Liver (tissue), 3 donors: ENCODE data around the gene SPRYD7.

ENCODE experiments used
- EGR1 ChIP-seq, 2 donors: IDR thresholded peaks; 2 replicates each; pipeline ENCODE4 v1.6.1; 2016 to 2018; ENCODE audit warnings: antibody characterized with exemption in 2 of 2, low read depth in 2 of 2
- GABPA ChIP-seq, 2 donors: IDR thresholded peaks in 1 of 2; conservative IDR thresholded peaks in 1 of 2; 2 replicates each; pipeline ENCODE4 v1.6.1; 2016; ENCODE audit warnings: antibody characterized with exemption in 2 of 2, mild to moderate bottlenecking in 1 of 2, moderate library complexity in 1 of 2
- HNF4A ChIP-seq, 2 donors: conservative IDR thresholded peaks; 2 replicates each; pipeline ENCODE4 v1.6.1; 2016; ENCODE audit warnings: antibody characterized with exemption in 2 of 2, mild to moderate bottlenecking in 2 of 2
- JUND ChIP-seq, 2 donors: IDR thresholded peaks; 2 replicates each; pipeline ENCODE4 v1.6.1; 2016; ENCODE audit warnings: antibody characterized with exemption in 2 of 2
- MAX ChIP-seq: IDR thresholded peaks from 2 replicates; pipeline ENCODE4 v1.6.1; 2016; ENCODE audit warnings: antibody characterized with exemption
- RAD21 ChIP-seq, 2 donors: IDR thresholded peaks; 2 replicates each; pipeline ENCODE4 v1.6.1; 2016; ENCODE audit warnings: antibody characterized with exemption in 2 of 2, mild to moderate bottlenecking in 2 of 2
- SP1 ChIP-seq: IDR thresholded peaks from 2 replicates; pipeline ENCODE4 v1.6.1; 2018; ENCODE audit warnings: antibody characterized with exemption, mild to moderate bottlenecking
- TAF1 ChIP-seq: conservative IDR thresholded peaks from 2 replicates; pipeline ENCODE4 v1.6.1; 2016; ENCODE audit warnings: antibody characterized with exemption, mild to moderate bottlenecking
- YY1 ChIP-seq: IDR thresholded peaks from 2 replicates; pipeline ENCODE4 v1.6.1; 2016; ENCODE audit warnings: antibody characterized with exemption, mild to moderate bottlenecking
- TF ChIP-seq, protein P1 (sequence below): fragments of 150-350 bp; IDR thresholded peaks from 2 replicates; pipeline ENCODE4 v1.5.1; 2017; ENCODE audit warnings: improper control_type of control experiment, low read depth, low read length; ENCODE audit not compliant: missing input control
- TF ChIP-seq, protein P2 (sequence below): IDR thresholded peaks from 2 replicates; pipeline ENCODE4 v1.6.1; 2016; ENCODE audit warnings: antibody characterized with exemption
- TF ChIP-seq, protein P3 (sequence below): IDR thresholded peaks from 2 replicates; pipeline ENCODE4 v1.6.1; 2016; ENCODE audit warnings: antibody characterized with exemption, mild to moderate bottlenecking
- donor health status: healthy.
- donor health status: healthy.

DNA sequence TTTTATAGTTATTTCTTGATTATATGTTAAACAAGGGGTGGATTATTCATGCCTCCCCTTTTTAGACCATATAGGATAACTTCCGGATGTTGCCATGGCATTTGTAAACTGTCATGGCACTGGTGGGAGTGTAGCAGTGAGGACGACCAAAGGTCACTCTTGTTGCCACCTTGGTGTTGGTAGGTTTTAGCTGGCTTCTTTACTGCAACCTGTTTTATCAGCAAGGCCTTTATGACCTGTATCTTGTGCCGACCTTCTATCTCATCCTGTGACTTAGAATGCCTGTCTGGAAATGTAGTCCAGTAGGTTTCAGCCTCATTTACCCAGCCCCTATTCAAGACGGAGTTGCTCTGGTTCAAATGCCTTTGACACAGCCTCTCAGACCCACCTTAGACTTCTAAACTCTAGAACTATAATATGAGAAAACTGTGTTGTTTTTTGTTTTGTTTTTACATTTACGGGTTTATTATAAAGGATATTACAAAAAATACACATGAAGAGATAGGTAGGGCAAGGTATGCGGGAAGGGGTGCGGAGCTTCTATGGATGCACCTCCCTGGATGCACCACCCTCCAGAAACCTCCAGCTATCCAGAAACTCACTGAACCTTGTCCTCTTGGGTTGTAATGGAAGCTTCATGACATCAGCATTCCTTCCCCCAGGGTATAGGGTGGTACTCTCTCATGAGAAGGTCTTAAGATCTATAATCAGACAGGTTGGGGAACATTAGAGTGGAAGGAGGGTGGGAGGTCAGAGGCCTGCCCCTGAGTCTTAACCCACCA is 15.8 kb upstream of the SPRYD7 start:
- TF ChIP-seq, protein P1, sequence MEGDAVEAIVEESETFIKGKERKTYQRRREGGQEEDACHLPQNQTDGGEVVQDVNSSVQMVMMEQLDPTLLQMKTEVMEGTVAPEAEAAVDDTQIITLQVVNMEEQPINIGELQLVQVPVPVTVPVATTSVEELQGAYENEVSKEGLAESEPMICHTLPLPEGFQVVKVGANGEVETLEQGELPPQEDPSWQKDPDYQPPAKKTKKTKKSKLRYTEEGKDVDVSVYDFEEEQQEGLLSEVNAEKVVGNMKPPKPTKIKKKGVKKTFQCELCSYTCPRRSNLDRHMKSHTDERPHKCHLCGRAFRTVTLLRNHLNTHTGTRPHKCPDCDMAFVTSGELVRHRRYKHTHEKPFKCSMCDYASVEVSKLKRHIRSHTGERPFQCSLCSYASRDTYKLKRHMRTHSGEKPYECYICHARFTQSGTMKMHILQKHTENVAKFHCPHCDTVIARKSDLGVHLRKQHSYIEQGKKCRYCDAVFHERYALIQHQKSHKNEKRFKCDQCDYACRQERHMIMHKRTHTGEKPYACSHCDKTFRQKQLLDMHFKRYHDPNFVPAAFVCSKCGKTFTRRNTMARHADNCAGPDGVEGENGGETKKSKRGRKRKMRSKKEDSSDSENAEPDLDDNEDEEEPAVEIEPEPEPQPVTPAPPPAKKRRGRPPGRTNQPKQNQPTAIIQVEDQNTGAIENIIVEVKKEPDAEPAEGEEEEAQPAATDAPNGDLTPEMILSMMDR, result no peak
- TF ChIP-seq MAX (no peak), EGR1 (IDR thresholded peaks at IDR 0.05; ENCODE audit: low read depth in 2 of 2) (no peak), HNF4A (conservative IDR thresholded peaks at IDR 0.05) (no peak), RAD21 (IDR thresholded peaks at IDR 0.05) (no peak), SP1 (no peak), YY1 (no peak), GABPA (IDR thresholded peaks at IDR 0.05 in 1 of 2, conservative IDR thresholded peaks at IDR 0.05 in 1 of 2) (no peak), TAF1 (no peak), JUND (IDR thresholded peaks at IDR 0.05) (no peak)
- TF ChIP-seq, protein P2, sequence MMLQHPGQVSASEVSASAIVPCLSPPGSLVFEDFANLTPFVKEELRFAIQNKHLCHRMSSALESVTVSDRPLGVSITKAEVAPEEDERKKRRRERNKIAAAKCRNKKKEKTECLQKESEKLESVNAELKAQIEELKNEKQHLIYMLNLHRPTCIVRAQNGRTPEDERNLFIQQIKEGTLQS, result no peak
- TF ChIP-seq, protein P3, sequence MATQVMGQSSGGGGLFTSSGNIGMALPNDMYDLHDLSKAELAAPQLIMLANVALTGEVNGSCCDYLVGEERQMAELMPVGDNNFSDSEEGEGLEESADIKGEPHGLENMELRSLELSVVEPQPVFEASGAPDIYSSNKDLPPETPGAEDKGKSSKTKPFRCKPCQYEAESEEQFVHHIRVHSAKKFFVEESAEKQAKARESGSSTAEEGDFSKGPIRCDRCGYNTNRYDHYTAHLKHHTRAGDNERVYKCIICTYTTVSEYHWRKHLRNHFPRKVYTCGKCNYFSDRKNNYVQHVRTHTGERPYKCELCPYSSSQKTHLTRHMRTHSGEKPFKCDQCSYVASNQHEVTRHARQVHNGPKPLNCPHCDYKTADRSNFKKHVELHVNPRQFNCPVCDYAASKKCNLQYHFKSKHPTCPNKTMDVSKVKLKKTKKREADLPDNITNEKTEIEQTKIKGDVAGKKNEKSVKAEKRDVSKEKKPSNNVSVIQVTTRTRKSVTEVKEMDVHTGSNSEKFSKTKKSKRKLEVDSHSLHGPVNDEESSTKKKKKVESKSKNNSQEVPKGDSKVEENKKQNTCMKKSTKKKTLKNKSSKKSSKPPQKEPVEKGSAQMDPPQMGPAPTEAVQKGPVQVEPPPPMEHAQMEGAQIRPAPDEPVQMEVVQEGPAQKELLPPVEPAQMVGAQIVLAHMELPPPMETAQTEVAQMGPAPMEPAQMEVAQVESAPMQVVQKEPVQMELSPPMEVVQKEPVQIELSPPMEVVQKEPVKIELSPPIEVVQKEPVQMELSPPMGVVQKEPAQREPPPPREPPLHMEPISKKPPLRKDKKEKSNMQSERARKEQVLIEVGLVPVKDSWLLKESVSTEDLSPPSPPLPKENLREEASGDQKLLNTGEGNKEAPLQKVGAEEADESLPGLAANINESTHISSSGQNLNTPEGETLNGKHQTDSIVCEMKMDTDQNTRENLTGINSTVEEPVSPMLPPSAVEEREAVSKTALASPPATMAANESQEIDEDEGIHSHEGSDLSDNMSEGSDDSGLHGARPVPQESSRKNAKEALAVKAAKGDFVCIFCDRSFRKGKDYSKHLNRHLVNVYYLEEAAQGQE, result no peak
